Sigmoid colon (tissue), 4 donors: ENCODE data around the gene FGR.

Source experiments
- POLR2A ChIP-seq, 2 donors: fragments of 450-650 bp; IDR thresholded peaks; one replicate each; pipeline ENCODE4 v1.6.1; 2016; ENCODE audit warnings: antibody characterized with exemption in 2 of 2, mild to moderate bottlenecking in 2 of 2, moderate library complexity in 2 of 2
- POLR2AphosphoS5 ChIP-seq, 4 donors: sonication (generic); formaldehyde crosslinking; IDR thresholded peaks; one replicate each; pipeline ENCODE4 v1.6.1; 2017; ENCODE audit warnings: antibody characterized with exemption in 4 of 4
- TF ChIP-seq, protein P1 (sequence below), 4 experiments: fragments of 450-650 bp in 3 of 4; fragments of 200-600 bp in 1 of 4; IDR thresholded peaks; one replicate each; pipeline ENCODE4 v1.5.1; 2016 to 2019; ENCODE audit warnings: antibody characterized with exemption in 4 of 4, mild to moderate bottlenecking in 3 of 4, moderate library complexity in 2 of 4

DNA sequence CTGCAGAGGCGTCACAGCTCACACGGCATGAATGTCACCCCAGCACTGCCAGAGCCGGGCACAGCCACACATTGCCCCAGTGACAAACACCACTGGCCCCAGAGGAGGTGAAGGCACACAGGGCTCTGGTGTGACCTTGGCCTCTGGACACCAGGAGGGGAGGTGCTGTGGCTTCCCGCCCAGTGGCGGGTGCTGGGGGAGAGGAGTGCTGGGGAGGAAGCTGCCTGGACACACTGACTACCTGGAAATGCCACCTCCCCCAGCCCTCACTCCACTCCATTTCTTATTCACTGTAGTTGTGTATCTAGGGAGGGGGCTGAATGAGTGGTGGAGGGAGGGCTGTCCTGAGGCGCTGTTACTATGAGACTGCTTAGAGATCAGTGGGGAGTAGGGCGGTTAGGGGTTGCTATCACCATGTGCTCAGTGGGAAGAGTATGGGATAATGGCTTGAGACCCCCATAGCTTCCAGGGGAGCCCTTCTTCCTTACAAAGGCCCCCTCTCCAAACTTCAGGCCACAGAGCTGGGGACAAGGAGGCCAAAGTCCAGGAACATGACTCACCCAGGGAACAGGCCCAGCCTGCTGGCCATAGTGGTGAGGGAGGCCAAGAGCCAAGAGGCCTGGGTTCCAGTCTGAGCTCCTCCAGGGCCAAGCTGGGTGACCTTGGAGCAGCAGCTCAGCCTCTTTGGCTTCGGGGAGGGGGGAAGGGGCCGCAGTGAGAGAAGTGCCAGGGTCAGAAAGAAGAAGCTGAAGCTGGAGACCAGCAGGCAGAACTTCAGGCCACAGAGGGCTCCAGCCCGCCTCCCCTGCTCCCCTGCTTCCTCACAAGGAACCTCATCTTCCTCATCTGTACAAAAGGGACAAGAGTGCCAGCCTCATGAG lies 71.2 kb downstream of the FGR start:
- TF ChIP-seq, protein P1, sequence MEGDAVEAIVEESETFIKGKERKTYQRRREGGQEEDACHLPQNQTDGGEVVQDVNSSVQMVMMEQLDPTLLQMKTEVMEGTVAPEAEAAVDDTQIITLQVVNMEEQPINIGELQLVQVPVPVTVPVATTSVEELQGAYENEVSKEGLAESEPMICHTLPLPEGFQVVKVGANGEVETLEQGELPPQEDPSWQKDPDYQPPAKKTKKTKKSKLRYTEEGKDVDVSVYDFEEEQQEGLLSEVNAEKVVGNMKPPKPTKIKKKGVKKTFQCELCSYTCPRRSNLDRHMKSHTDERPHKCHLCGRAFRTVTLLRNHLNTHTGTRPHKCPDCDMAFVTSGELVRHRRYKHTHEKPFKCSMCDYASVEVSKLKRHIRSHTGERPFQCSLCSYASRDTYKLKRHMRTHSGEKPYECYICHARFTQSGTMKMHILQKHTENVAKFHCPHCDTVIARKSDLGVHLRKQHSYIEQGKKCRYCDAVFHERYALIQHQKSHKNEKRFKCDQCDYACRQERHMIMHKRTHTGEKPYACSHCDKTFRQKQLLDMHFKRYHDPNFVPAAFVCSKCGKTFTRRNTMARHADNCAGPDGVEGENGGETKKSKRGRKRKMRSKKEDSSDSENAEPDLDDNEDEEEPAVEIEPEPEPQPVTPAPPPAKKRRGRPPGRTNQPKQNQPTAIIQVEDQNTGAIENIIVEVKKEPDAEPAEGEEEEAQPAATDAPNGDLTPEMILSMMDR (IDR thresholded peaks at IDR 0.05): no peak
- TF ChIP-seq POLR2A (IDR thresholded peaks at IDR 0.05) (no peak), POLR2AphosphoS5 (IDR thresholded peaks at IDR 0.05) (no peak)
